Right lobe of liver (tissue), 4 donors: ENCODE results near the gene SEMA7A.

ENCODE experiments used
- POLR2A ChIP-seq: fragments of 450-650 bp; IDR thresholded peaks from one replicate; pipeline ENCODE4 v1.6.1; 2017; ENCODE audit warnings: antibody characterized with exemption, mild to moderate bottlenecking
- TF ChIP-seq, protein P1 (sequence below), 4 donors: fragments of 200-600 bp in 3 of 4; fragments of 450-650 bp in 1 of 4; IDR thresholded peaks; one replicate each; pipeline versions ENCODE4 v1.5.1 to v1.8.0; 2016 to 2022; ENCODE audit warnings: antibody characterized with exemption in 4 of 4, mild to moderate bottlenecking in 2 of 4
- donor health status: DM: no; HTN: no; CAD: no.
- donor health status: DM: no; HTN: no; CAD: no.
- donor health status: DM: no; HTN: yes; CAD: no.

DNA sequence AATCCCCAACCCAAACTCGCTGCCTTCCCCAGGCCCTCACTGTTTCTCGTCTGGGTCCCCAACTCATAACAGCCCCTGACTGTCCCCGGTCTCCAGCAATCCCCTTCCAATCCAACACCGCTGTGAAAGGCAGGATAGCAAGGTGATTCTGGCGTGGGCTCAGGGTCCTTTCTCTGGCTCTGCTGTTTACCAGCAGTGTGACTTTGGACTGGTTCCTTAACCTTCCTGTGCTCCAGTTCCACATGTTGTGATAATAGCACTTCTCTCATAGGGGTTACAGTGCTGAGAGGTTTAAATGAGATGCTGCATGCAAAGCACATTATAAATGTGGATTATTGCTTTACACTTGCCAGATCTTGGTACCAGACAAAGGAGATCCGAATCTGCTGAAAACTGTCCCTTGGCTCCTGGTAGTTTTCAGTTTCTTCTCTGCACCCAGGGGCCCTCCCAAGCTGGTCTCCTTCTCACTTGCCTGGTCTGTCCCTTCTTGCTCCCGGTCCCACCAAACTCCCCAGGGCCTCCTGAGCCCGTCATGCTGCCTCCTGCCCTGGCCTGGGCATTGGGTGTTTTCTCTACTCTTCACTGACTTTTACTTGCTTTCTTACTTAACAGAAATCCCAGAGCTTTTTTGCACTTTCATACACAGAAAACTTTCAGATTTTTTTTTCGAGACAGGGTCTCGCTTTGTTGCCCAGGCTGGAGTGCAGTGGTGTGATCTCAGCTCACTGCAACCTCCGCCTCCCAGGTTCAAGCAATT lies 39.5 kb downstream of the SEMA7A start:
- TF ChIP-seq, protein P1, sequence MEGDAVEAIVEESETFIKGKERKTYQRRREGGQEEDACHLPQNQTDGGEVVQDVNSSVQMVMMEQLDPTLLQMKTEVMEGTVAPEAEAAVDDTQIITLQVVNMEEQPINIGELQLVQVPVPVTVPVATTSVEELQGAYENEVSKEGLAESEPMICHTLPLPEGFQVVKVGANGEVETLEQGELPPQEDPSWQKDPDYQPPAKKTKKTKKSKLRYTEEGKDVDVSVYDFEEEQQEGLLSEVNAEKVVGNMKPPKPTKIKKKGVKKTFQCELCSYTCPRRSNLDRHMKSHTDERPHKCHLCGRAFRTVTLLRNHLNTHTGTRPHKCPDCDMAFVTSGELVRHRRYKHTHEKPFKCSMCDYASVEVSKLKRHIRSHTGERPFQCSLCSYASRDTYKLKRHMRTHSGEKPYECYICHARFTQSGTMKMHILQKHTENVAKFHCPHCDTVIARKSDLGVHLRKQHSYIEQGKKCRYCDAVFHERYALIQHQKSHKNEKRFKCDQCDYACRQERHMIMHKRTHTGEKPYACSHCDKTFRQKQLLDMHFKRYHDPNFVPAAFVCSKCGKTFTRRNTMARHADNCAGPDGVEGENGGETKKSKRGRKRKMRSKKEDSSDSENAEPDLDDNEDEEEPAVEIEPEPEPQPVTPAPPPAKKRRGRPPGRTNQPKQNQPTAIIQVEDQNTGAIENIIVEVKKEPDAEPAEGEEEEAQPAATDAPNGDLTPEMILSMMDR (IDR thresholded peaks at IDR 0.05): no peak
- TF ChIP-seq POLR2A: no peak
